ENCODE data around the gene RILPL2. TPM values are rescaled to one million over a fixed set of nuclear protein-coding genes. Genes with fewer than 3 reads are reported as not detected.
"Not testable (repeated sequence)": the region's sequence is repeated elsewhere in the genome, so short reads cannot be mapped to it uniquely, and the experiment has no call there.

Gene RILPL2
- total RNA-seq, 1 donor from 2014 or later, result 15.1 TPM

- H3K27me3 ChIP-seq, result no peaks in the 10 kb centered on the region
- TF ChIP-seq CTCF (IDR thresholded peaks at IDR 0.05), result no peak
- no peak overlapping the region for H3K4me3 ChIP-seq
- no peak overlapping the region for H3K27ac ChIP-seq
- no peaks in the 10 kb centered on the region for H3K36me3 ChIP-seq
- no peaks in the 10 kb centered on the region for H3K9me3 ChIP-seq
- intact Hi-C loops (cut with DNase I), result no loop called here
- H3K4me1 ChIP-seq, result peaks cover 6% of the 10 kb centered on the region
- DNase-seq (peak; percentile 3), ATAC-seq (no peak)
Observed at GRCh38 chr12:123369229-123369628, 67.3 kb downstream of the RILPL2 start.

- intact Hi-C loops (cut with DNase I), result not testable (repeated sequence)
Observed at GRCh38 chr12:123368431-123368830, 68.1 kb downstream of the RILPL2 start.

GRCh38 chr12:123367511-123367910 lies 69.0 kb downstream of the RILPL2 start:
- Histone ChIP-seq H3K4me3 (no peak overlapping the region), H3K4me1 (peaks cover 15% of the 10 kb centered on the region), H3K27me3 (no peaks in the 10 kb centered on the region), H3K36me3 (no peaks in the 10 kb centered on the region), H3K27ac (no peak overlapping the region), H3K9me3 (no peaks in the 10 kb centered on the region)
- ATAC-seq, result no peak
- intact Hi-C loops (cut with DNase I), result no loop called here
- TF ChIP-seq CTCF (IDR thresholded peaks at IDR 0.05), result no peak
- no peak for DNase-seq

More at GRCh38 chr12:123368431-123368830, 68.1 kb downstream of the RILPL2 start:
- not testable (repeated sequence) for H3K9me3 ChIP-seq, H3K36me3 ChIP-seq, DNase-seq, ATAC-seq, H3K27me3 ChIP-seq, H3K27ac ChIP-seq, H3K4me1 ChIP-seq, H3K4me3 ChIP-seq

Other genes starting within 250 kb of the RILPL2 start
- 20.3 TPM for gene MPHOSPH9, start 203.5 kb downstream of the RILPL2 start, total RNA-seq
- 13.3 TPM for gene MTRFR, start 203.2 kb downstream of the RILPL2 start, total RNA-seq
- 89.9 TPM for gene CDK2AP1, start 164.8 kb downstream of the RILPL2 start, total RNA-seq
- 27.1 TPM for gene SBNO1, start 71.8 kb downstream of the RILPL2 start, total RNA-seq
- gene KMT5A, start 52.6 kb downstream of the RILPL2 start, total RNA-seq, result 38.8 TPM
- gene SNRNP35, start 21.5 kb upstream of the RILPL2 start, total RNA-seq, result 20.4 TPM
- gene RILPL1, start 97.0 kb upstream of the RILPL2 start, total RNA-seq, result 17.9 TPM
- gene TMED2, start 147.9 kb upstream of the RILPL2 start, total RNA-seq, result 200 TPM
- 20.2 TPM for gene DDX55, start 165.4 kb upstream of the RILPL2 start, total RNA-seq
- 40.0 TPM for gene EIF2B1, start 197.0 kb upstream of the RILPL2 start, total RNA-seq
- 21.8 TPM for gene GTF2H3, start 197.1 kb upstream of the RILPL2 start, total RNA-seq
- gene TCTN2, start 234.4 kb upstream of the RILPL2 start, total RNA-seq, result 10.5 TPM